ENCODE data around the gene FGF6.

The FGF6 gene

GRCh38 chr12:4446335-4446734, 720 bp upstream of the FGF6 start:
- no peak for DNase-seq

GRCh38 chr12:4444031-4444430, 1.6 kb downstream of the FGF6 start:
- DNase-seq = no peak

- DNase-seq = no peak
These were observed 2.0 kb downstream of the FGF6 start for GRCh38 chr12:4443616-4444015.

GRCh38 chr12:4441355-4442335, 4.0 kb downstream of the FGF6 start:
- DNase-seq = no peak

- DNase-seq = no peak
These were observed 5.3 kb downstream of the FGF6 start for GRCh38 chr12:4440187-4440941.

- no peak for DNase-seq
These were observed 5.9 kb downstream of the FGF6 start for GRCh38 chr12:4439736-4440135.

- no peak for DNase-seq
These were observed 6.6 kb downstream of the FGF6 start for GRCh38 chr12:4438834-4439596.

GRCh38 chr12:4435537-4435936, 10.1 kb downstream of the FGF6 start:
- DNase-seq = no peak

GRCh38 chr12:4434706-4435425, 10.7 kb downstream of the FGF6 start:
- no peak for DNase-seq

- DNase-seq = no peak
These were observed 11.3 kb downstream of the FGF6 start for GRCh38 chr12:4434301-4434700.

GRCh38 chr12:4433745-4434058, 11.9 kb downstream of the FGF6 start:
- no peak for DNase-seq

GRCh38 chr12:4432878-4433744, 12.5 kb downstream of the FGF6 start:
- DNase-seq = no peak

GRCh38 chr12:4431866-4432265, 13.7 kb downstream of the FGF6 start:
- no peak for DNase-seq

- DNase-seq = no peak
These were observed 14.2 kb downstream of the FGF6 start for GRCh38 chr12:4431436-4431835.

- DNase-seq = no peak
These were observed 21.2 kb downstream of the FGF6 start for GRCh38 chr12:4424422-4424821.

GRCh38 chr12:4423528-4424195, 22.0 kb downstream of the FGF6 start:
- DNase-seq = no peak

- DNase-seq = no peak
These were observed 22.6 kb downstream of the FGF6 start for GRCh38 chr12:4422985-4423384.

- peak in 1 of 2 experiments; percentile 15 for DNase-seq
These were observed 24.0 kb downstream of the FGF6 start for GRCh38 chr12:4421590-4422031.

- no peak for DNase-seq
These were observed 25.4 kb downstream of the FGF6 start for GRCh38 chr12:4420138-4420670.

GRCh38 chr12:4418913-4419312, 26.7 kb downstream of the FGF6 start:
- DNase-seq = no peak

- no peak for DNase-seq
These were observed 27.7 kb downstream of the FGF6 start for GRCh38 chr12:4417936-4418335.
